Ishikawa (cell line): ENCODE results near the gene AFM.

Experiments used
- CEBPB ChIP-seq: IDR thresholded peaks from 2 replicates; pipeline ENCODE4 v1.6.1; 2012
- CREB1 ChIP-seq: IDR thresholded peaks from 2 replicates; pipeline ENCODE4 v1.6.1; 2012; ENCODE audit warnings: low read depth
- EGR1 ChIP-seq: IDR thresholded peaks from 2 replicates; pipeline ENCODE4 v1.6.1; 2012
- EP300 ChIP-seq: IDR thresholded peaks from 2 replicates; pipeline ENCODE4 v1.6.1; 2012; ENCODE audit warnings: borderline replicate concordance
- FOXM1 ChIP-seq: IDR thresholded peaks from 2 replicates; pipeline ENCODE4 v1.6.1; 2012; ENCODE audit warnings: low read depth, borderline replicate concordance
- MAX ChIP-seq: IDR thresholded peaks from 2 replicates; pipeline ENCODE4 v1.6.1; 2012
- NFIC ChIP-seq: IDR thresholded peaks from 2 replicates; pipeline ENCODE4 v1.6.1; 2012
- RAD21 ChIP-seq: IDR thresholded peaks from 2 replicates; pipeline ENCODE4 v1.6.1; 2012; ENCODE audit warnings: low read depth
- REST ChIP-seq: IDR thresholded peaks from 2 replicates; pipeline ENCODE4 v1.6.1; 2012; ENCODE audit warnings: low read depth, mild to moderate bottlenecking
- TAF1 ChIP-seq: IDR thresholded peaks from 2 replicates; pipeline ENCODE4 v1.6.1; 2012; ENCODE audit warnings: low read depth, mild to moderate bottlenecking
- TCF12 ChIP-seq: IDR thresholded peaks from 2 replicates; pipeline ENCODE4 v1.6.1; 2012; ENCODE audit warnings: low read depth
- TEAD4 ChIP-seq: IDR thresholded peaks from 2 replicates; pipeline ENCODE4 v1.6.1; 2012
- USF1 ChIP-seq: IDR thresholded peaks from 2 replicates; pipeline ENCODE4 v1.6.1; 2012
- YY1 ChIP-seq: IDR thresholded peaks from 2 replicates; pipeline ENCODE4 v1.6.1; 2012; ENCODE audit warnings: low read depth
- ZBTB7A ChIP-seq: IDR thresholded peaks from 2 replicates; pipeline ENCODE4 v1.6.1; 2012; ENCODE audit warnings: low read depth

AFM gene

GRCh38 chr4:73540826-73541225, 59.3 kb downstream of the AFM start:
- TF ChIP-seq EP300 (no peak), EGR1 (no peak), NFIC (no peak)

- TF ChIP-seq TEAD4 (no peak), RAD21 (no peak), CEBPB (no peak), MAX (no peak), TAF1 (no peak), EP300 (no peak), EGR1 (no peak), REST (no peak), CREB1 (no peak), USF1 (no peak), ZBTB7A (no peak), FOXM1 (no peak), NFIC (no peak), YY1 (no peak)
These were observed 59.7 kb downstream of the AFM start for GRCh38 chr4:73541251-73541650.

GRCh38 chr4:73544620-73545019, 63.1 kb downstream of the AFM start:
- TF ChIP-seq TAF1 (no peak), CREB1 (no peak), ZBTB7A (no peak), USF1 (no peak), FOXM1 (no peak), RAD21 (no peak), TEAD4 (no peak), CEBPB (no peak), NFIC (no peak), YY1 (no peak), REST (no peak), MAX (no peak), TCF12 (no peak), EGR1 (no peak), EP300 (no peak)
